Posterior vena cava (tissue), 2 donors: Measurements from ENCODE around the gene C12orf56. TPM values are rescaled to one million over a fixed set of nuclear protein-coding genes. Genes with fewer than 3 reads are reported as not detected.

ENCODE experiments used
- total RNA-seq, 2 donors: library from RNA; stranded (reverse); fragmentation: NEBNext Ultra II Directional; extraction: Animal tissue kit (Norgen Biotek cat#: 25700); gene quantifications; one replicate each; pipeline ENCODE4 v1.2.1, GENCODE V29; 2021
- donor health status: DM: yes; HTN: yes; CAD: no.
- donor health status: DM: yes; HTN: yes; CAD: no.

C12orf56 gene
- total RNA-seq, 2 donors from 2014 or later: not detected

Other genes starting within 250 kb of the C12orf56 start
- 1 to 10 TPM; 5.5 to 6.0 TPM for gene KICS2, start 168.5 kb downstream of the C12orf56 start, total RNA-seq
- 10 to 100 TPM; 61.2 to 69.4 TPM for gene XPOT, start 13.6 kb upstream of the C12orf56 start, total RNA-seq
- 10 to 100 TPM; 18.5 to 22.6 TPM for gene TBK1, start 61.4 kb upstream of the C12orf56 start, total RNA-seq
- 100 to 1,000 TPM; 246 to 312 TPM for gene RASSF3, start 219.7 kb upstream of the C12orf56 start, total RNA-seq